K562 (cell line): ENCODE results near the gene RBPJL. TPM values are rescaled to one million over a fixed set of nuclear protein-coding genes. Genes with fewer than 3 reads are reported as not detected.

Experiments used
- ARID1B ChIP-seq: fragments of 450-650 bp; IDR thresholded peaks from 2 replicates; pipeline ENCODE4 v1.6.1; 2016; ENCODE audit warnings: antibody characterized with exemption, mild to moderate bottlenecking, inconsistent platforms
- ATF1 ChIP-seq, 2 experiments: fragments of 450-650 bp in 1 of 2; IDR thresholded peaks; 2 replicates each; pipeline ENCODE4 v1.6.1; 2016; ENCODE audit warnings: missing compliant biosample characterization in 1 of 2, missing genetic modification characterization in 1 of 2
- CREBBP ChIP-seq: IDR thresholded peaks from one replicate; pipeline ENCODE4 v1.6.1; 2012; ENCODE audit warnings: low read depth, mild to moderate bottlenecking, control low read depth, inconsistent platforms, low read length
- FOSL1 ChIP-seq: fragments of 200-800 bp; sonication (Bioruptor generic); conservative IDR thresholded peaks from 2 replicates; pipeline ENCODE4 v1.6.1; 2016; ENCODE audit warnings: missing genetic modification characterization, missing compliant biosample characterization
- KDM1A ChIP-seq, 2 experiments: fragments of 450-650 bp; IDR thresholded peaks; 2 replicates each; pipeline ENCODE4 v1.6.1; 2016; ENCODE audit warnings: mild to moderate bottlenecking in 2 of 2
- KDM2B ChIP-seq: fragments of 250-450 bp; sonication (Bioruptor Pico); IDR thresholded peaks from 2 replicates; pipeline ENCODE4 v1.8.0; 2021; ENCODE audit warnings: mild to moderate bottlenecking, moderate library complexity
- MTA3 ChIP-seq: fragments of 450-650 bp; formaldehyde crosslinking; IDR thresholded peaks from 2 replicates; pipeline ENCODE4 v1.6.1; 2017; ENCODE audit warnings: mild to moderate bottlenecking, borderline replicate concordance
- PHF20 ChIP-seq: fragments of 450-650 bp; IDR thresholded peaks from 2 replicates; pipeline ENCODE4 v1.6.1; 2018; ENCODE audit not compliant: partially characterized antibody
- POLR2B ChIP-seq: fragments of 450-650 bp; IDR thresholded peaks from 2 replicates; pipeline ENCODE4 v1.6.1; 2018; ENCODE audit warnings: low read depth; ENCODE audit not compliant: partially characterized antibody
- PRPF4 ChIP-seq: fragments of 200-400 bp; formaldehyde crosslinking; IDR thresholded peaks from one replicate; pipeline ENCODE4 v1.6.1; 2017; ENCODE audit warnings: low read length, low read depth, mild to moderate bottlenecking; ENCODE audit not compliant: insufficient read depth, poor library complexity, severe bottlenecking
- RFX5 ChIP-seq: IDR thresholded peaks from 2 replicates; pipeline ENCODE4 v1.6.1; 2011; ENCODE audit warnings: low read depth, mild to moderate bottlenecking, improper control_type of control experiment, low read length
- SRSF1 ChIP-seq: fragments of 200-400 bp; formaldehyde crosslinking; IDR thresholded peaks from 2 replicates; pipeline ENCODE4 v1.6.1; 2017; ENCODE audit warnings: mild to moderate bottlenecking, low read depth, low read length, moderate library complexity
- TAF1 ChIP-seq: IDR thresholded peaks from 2 replicates; pipeline ENCODE4 v1.6.1; 2011; ENCODE audit warnings: mild to moderate bottlenecking, low read length, moderate library complexity; ENCODE audit not compliant: insufficient read depth, control insufficient read depth, severe bottlenecking; ENCODE audit errors: extremely low read depth
- TFAP4 ChIP-seq: sonication (generic); formaldehyde crosslinking; IDR thresholded peaks from 2 replicates; pipeline ENCODE4 v1.8.0; 2022; ENCODE audit warnings: missing genetic modification reagents, mild to moderate bottlenecking, moderate library complexity, borderline replicate concordance
- polyA plus RNA-seq, 8 experiments: library from polyadenylated mRNA; depleted of rRNA in 4 of 8; stranded (reverse) in 5 of 8; unstranded in 3 of 8; fragments of >200 nt; fragmentation: Nextera tagmentation in 2 of 8; fragmentation: Illumina TruSeq in 1 of 8; extraction: Ambion mirVana in 2 of 8; extraction: Trizol in 1 of 8; gene quantifications; 2 replicates each; pipeline versions ENCODE4 v1.2.1 to v1.2.3, GENCODE V29; 2011 to 2014; ENCODE audit warnings: inconsistent platforms in 1 of 8, missing spikeins in 1 of 8
- total RNA-seq, 7 experiments: library from RNA; depleted of rRNA in 6 of 7; stranded (reverse); fragments of >200 nt in 6 of 7; fragmentation: Illumina TruSeq in 2 of 7; extraction: Trizol in 2 of 7; gene quantifications; 2 replicates each; pipeline versions ENCODE4 v1.2.1 to v1.2.3, GENCODE V29; 2011 to 2021; ENCODE audit warnings: low replicate concordance in 1 of 7
- TF ChIP-seq, protein P1 (sequence below): sonication (generic); formaldehyde crosslinking; IDR thresholded peaks from 2 replicates; pipeline ENCODE4 v1.8.0; 2023; ENCODE audit warnings: mild to moderate bottlenecking, missing genetic modification reagents
- TF ChIP-seq, protein P2 (sequence below): fragments of 450-650 bp; IDR thresholded peaks from 2 replicates; pipeline ENCODE4 v1.6.1; 2018; ENCODE audit warnings: mild to moderate bottlenecking, low read depth; ENCODE audit not compliant: partially characterized antibody
- TF ChIP-seq, protein P3 (sequence below): fragments of 450-650 bp; formaldehyde crosslinking; IDR thresholded peaks from 2 replicates; pipeline ENCODE4 v1.4.0; 2020; ENCODE audit warnings: mild to moderate bottlenecking, moderate library complexity

Gene RBPJL
- total and polyA plus RNA-seq, 9 of the 15 experiments (the other 6 are each of a cell fraction or from before 2014, with no cell fraction given), result not detected

DNA sequence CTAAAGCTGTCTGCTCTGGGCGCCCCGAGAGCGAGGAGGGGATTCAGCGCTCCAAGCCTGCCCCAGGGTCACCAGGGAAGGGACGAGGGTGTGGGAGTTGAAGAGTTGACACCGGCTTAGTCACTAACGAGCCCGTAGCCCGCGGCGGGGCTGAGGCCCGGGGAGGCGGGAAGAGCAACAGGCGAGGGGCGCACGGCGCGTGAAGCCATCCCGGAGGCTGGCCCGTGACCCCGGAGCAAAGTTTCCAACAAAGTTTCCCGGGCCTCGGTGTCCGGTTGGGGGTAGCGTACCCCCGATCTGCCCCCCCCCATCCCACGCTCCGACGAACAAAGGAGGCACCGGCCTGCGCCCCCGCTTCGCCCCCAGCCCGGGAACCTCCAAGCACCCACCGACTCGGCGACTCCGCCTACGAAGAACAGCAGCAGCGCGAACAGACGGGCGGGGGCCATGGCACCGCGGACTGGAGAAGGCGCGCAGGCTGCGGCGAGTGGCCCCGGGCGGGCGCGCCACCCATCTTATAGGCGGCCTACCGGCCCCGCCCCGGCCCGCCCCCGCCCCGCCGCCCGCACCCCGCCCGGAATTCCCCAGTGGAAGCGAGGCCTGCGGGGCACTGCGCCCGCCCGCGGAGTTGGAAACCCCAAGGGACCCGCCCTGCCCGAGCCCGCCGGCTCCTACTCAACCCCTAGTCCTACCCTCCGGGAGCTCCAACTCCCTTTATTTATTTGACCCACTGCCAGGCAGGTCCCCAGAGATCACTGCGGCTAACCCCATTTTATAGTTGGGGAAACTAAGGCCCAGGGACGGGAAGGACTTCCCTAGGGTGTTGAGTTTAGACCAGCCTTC is 41.5 kb downstream of the RBPJL start, which contains the start of gene SDC4 (continued):
- TF ChIP-seq ATF1 (CRISPR knock-in tag; IDR thresholded peaks at IDR 0.05) (no peak), ATF1 (tag; IDR thresholded peaks at IDR 0.05) (peak; percentile 48), CREBBP (no peak), PHF20 (peak; percentile 58), MTA3 (peak; percentile 68; the same call in 1 of the 2 replicates), TAF1 (peak; percentile 74), RFX5 (no peak), TFAP4 (peak; percentile 48; the same call in 1 of the 2 replicates), PRPF4 (no peak), POLR2B (peak; percentile 94), FOSL1 (tag) (peak; percentile 55), SRSF1 (no peak), KDM1A (IDR thresholded peaks at IDR 0.05) (peak; percentile 54; a peak in 3 of 4 replicates), ARID1B (peak; percentile 40), KDM2B (CRISPR knock-in tag) (peak; percentile 36; the same call in 1 of the 2 replicates)
- TF ChIP-seq, protein P1, sequence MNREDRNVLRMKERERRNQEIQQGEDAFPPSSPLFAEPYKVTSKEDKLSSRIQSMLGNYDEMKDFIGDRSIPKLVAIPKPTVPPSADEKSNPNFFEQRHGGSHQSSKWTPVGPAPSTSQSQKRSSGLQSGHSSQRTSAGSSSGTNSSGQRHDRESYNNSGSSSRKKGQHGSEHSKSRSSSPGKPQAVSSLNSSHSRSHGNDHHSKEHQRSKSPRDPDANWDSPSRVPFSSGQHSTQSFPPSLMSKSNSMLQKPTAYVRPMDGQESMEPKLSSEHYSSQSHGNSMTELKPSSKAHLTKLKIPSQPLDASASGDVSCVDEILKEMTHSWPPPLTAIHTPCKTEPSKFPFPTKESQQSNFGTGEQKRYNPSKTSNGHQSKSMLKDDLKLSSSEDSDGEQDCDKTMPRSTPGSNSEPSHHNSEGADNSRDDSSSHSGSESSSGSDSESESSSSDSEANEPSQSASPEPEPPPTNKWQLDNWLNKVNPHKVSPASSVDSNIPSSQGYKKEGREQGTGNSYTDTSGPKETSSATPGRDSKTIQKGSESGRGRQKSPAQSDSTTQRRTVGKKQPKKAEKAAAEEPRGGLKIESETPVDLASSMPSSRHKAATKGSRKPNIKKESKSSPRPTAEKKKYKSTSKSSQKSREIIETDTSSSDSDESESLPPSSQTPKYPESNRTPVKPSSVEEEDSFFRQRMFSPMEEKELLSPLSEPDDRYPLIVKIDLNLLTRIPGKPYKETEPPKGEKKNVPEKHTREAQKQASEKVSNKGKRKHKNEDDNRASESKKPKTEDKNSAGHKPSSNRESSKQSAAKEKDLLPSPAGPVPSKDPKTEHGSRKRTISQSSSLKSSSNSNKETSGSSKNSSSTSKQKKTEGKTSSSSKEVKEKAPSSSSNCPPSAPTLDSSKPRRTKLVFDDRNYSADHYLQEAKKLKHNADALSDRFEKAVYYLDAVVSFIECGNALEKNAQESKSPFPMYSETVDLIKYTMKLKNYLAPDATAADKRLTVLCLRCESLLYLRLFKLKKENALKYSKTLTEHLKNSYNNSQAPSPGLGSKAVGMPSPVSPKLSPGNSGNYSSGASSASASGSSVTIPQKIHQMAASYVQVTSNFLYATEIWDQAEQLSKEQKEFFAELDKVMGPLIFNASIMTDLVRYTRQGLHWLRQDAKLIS (CRISPR knock-in tag), result peak; percentile 27; the same call in 1 of the 2 replicates
- TF ChIP-seq, protein P2, sequence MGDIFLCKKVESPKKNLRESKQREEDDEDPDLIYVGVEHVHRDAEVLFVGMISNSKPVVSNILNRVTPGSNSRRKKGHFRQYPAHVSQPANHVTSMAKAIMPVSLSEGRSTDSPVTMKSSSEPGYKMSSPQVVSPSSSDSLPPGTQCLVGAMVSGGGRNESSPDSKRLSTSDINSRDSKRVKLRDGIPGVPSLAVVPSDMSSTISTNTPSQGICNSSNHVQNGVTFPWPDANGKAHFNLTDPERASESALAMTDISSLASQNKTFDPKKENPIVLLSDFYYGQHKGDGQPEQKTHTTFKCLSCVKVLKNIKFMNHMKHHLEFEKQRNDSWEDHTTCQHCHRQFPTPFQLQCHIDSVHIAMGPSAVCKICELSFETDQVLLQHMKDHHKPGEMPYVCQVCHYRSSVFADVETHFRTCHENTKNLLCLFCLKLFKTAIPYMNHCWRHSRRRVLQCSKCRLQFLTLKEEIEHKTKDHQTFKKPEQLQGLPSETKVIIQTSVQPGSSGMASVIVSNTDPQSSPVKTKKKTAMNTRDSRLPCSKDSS, result no peak
- TF ChIP-seq, protein P3, sequence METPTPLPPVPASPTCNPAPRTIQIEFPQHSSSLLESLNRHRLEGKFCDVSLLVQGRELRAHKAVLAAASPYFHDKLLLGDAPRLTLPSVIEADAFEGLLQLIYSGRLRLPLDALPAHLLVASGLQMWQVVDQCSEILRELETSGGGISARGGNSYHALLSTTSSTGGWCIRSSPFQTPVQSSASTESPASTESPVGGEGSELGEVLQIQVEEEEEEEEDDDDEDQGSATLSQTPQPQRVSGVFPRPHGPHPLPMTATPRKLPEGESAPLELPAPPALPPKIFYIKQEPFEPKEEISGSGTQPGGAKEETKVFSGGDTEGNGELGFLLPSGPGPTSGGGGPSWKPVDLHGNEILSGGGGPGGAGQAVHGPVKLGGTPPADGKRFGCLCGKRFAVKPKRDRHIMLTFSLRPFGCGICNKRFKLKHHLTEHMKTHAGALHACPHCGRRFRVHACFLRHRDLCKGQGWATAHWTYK (CRISPR knock-in tag), result peak; percentile 52; the same call in 1 of the 2 replicates
